HG03442 (cell line): ENCODE measurements around the gene AFAP1L2.

Experiments
- ATAC-seq: cut with Tn5 transposase; IDR thresholded peaks from one replicate; pipeline ENCODE4 v1.9.1; 2021; ENCODE audit warnings: mild to moderate bottlenecking, moderate library complexity; ENCODE audit not compliant: unreplicated experiment

Gene AFAP1L2

DNA sequence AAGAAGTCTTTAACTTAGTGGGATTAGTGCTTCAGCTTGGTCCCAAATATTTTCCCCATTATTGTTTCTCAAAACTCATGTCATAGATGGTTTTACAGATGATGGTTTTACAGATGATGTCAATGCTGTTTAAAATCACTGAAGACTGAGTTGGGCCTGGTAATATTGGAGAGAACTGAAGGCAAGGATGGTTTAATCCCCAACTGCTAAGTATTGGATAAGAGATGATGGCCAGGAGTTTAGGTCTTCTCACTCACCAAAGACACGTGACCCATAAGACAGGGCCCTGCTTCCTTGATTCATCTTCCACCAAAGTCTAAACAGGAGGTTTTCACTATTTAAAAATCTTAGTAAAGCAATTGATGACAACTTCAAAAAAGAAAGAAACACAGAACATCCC lies 108.9 kb downstream of the AFAP1L2 start:
- no peak for ATAC-seq

- ATAC-seq: no peak
Measured at GRCh38 chr10:114294549-114294948, 109.8 kb downstream of the AFAP1L2 start.

- no peak for ATAC-seq
Measured at GRCh38 chr10:114293075-114293474, 111.2 kb downstream of the AFAP1L2 start.

DNA sequence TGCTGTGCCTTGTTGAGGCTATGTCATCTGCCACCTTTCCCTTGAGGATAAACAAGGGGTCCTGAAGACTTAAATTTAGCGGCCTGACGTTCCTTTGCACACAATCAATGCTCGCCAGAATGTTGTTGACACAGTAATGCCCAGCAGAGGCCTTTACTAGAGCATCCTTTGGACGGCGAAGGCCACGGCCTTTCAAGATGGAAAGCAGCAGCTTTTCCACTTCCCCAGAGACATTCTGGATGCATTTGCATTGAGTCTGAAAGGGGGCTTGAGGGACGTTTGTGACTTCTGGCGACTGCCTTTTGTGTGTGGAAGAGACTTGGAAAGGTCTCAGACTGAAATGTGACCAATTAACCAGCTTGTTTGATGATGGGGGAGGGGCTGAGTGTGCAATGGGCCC lies 112.8 kb downstream of the AFAP1L2 start:
- ATAC-seq: no peak

- no peak for ATAC-seq
Measured at GRCh38 chr10:114291076-114291475, 113.2 kb downstream of the AFAP1L2 start.

GRCh38 chr10:114290038-114290437 lies 114.3 kb downstream of the AFAP1L2 start:
- no peak for ATAC-seq

- no peak for ATAC-seq
Measured at GRCh38 chr10:114289096-114289436, 115.2 kb downstream of the AFAP1L2 start.

- ATAC-seq: no peak
Measured at GRCh38 chr10:114288424-114289095, 115.7 kb downstream of the AFAP1L2 start.

DNA sequence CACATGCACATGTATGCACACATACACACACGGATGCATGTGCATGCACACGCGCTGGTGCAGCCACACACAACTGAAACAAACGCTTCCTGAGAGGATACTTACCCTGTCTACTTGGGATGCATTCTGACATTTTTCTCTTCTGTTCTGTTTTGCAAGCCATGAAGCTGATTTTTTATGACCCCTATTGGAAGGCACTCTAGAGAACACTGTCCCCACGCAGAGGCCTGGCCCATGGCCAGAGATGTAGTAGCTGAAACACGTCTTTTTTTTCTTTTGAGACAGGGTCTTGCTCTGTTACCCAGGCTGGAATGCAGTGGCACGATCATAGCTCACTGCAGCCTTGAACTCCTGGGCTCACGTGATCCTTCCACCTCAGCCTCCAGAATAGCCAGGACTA lies 117.4 kb downstream of the AFAP1L2 start:
- ATAC-seq: no peak

DNA sequence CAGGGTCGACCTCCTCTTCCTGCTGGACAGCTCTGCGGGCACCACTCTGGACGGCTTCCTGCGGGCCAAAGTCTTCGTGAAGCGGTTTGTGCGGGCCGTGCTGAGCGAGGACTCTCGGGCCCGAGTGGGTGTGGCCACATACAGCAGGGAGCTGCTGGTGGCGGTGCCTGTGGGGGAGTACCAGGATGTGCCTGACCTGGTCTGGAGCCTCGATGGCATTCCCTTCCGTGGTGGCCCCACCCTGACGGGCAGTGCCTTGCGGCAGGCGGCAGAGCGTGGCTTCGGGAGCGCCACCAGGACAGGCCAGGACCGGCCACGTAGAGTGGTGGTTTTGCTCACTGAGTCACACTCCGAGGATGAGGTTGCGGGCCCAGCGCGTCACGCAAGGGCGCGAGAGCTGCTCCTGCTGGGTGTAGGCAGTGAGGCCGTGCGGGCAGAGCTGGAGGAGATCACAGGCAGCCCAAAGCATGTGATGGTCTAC lies 118.3 kb downstream of the AFAP1L2 start:
- ATAC-seq: no peak

- no peak for ATAC-seq
Measured at GRCh38 chr10:114284346-114285071, 119.8 kb downstream of the AFAP1L2 start.

DNA sequence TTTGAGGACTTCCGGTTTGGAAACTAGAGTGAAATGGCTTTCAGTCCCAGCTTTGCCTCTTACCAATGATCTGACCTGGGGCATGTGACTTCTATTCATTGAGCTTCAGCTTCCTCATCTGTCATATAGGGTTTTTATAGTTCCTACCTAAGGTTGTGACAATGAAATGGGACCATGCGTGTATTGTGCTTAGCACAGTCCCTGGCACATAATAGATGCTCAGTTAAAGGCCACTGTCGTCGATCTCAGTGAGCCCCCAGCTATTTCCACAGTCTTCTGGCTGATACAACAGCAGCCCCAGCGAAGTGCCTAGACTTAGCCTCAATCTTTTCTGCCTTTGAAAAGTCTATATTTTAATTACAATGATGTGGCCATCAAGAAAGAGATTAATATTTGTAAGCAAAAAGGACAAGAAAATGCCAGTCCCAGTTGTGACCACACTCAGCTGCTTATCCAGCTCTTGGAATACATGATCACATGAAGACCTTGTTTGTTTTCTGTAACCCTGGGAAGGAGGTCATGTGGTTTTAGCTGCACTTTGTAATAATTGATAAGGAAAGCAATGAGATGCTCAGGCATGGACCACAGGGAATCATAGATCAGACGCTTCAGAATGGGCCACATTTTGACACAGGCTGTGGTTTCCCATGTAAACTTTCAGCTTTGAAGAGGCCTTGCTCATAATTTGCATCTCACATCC lies 120.6 kb downstream of the AFAP1L2 start:
- no peak for ATAC-seq

- no peak for ATAC-seq
Measured at GRCh38 chr10:114283091-114283490, 121.2 kb downstream of the AFAP1L2 start.

DNA sequence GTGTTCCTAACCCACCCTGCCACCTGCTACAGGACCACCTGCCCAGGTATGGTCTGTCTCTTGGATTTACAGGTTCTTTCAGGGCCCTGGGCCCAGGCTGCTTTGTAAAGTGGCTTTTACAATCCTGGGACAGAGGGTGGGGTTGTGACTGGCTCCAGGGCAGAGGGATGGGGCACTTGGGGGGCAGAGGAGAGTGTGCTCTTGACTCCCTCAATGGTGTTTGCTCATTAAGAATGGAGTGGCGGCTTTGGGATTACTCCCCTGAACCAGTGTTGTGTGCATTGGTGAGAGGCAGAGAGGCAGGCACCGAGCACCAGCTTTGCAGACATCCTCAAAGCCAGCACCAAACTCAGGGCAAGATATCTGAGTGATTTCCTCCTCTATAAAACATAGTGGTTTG lies 121.8 kb downstream of the AFAP1L2 start:
- ATAC-seq: no peak

DNA sequence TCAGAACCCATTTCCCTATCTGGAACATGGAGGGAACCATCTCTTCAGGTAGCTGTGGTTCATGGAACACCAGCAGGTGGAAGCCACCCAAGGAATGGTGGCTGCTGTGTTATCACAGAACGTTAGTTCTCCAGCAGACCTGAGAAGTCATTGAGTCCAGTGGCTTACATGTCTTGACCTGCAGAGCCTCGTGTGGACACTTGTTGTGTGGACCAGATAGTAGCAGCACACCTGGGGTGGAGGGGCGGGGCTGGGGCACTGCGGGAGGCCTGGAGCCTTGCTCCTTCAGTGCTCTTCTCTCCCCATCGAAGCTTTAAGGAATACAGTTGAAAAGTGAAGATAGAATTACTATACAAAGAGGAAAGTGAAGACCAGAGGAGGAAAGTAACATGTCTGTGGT lies 122.8 kb downstream of the AFAP1L2 start:
- no peak for ATAC-seq

GRCh38 chr10:114281006-114281405 lies 123.3 kb downstream of the AFAP1L2 start:
- no peak for ATAC-seq

DNA sequence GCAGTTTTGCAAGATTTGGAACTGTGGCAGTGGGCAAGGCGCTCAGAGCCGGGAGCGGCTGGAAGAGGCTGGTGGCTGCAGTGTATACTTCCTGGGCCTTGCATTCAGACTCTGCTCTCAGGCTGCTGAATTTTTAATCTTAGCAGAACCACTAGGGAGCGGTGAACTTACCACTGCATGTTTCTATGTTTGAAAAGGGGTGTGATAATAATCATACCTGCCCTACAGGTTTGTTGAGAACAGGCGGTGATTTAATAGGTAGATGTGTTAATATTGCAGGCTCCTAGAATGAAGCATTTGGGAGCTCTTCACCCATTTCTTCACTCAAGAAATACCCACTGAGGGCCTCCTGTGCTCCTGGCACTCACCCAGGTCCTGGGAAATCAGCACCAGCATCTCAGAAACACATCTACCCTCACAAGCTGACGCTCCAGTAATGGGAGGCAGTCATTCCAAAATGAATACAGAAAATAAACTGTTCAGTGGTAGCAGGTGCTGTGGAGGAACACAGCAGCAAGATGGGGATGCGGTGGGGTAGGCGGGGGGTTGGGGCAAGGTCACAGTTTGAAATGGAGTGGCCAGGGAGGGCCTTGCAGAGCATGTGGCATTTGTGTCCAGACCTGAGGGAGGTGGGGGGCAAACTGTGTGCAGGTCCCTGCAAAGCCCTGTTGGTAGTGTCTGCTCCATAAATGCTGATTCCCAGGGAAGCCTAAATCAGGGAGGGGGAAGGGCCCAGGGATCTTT lies 124.2 kb downstream of the AFAP1L2 start:
- no peak for ATAC-seq

DNA sequence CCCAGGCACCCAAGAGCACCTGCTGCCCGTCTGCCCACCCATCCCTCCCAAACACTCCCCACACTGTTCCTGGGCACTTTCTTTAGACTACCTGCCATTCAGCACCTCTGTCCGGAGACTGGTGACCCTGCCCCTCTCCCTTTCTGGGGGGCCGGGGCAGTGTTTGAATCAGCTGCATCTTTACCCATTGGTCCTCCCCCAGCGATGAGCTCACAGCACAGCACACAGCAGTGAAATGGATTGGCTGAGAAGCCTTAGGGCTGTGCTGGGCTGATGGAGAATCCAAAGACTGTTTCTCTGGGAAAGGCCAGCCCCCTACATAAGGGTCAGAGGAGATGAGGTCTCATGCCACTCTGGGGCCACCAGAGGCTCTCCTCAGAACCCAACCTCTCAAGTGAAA lies 125.0 kb downstream of the AFAP1L2 start:
- no peak for ATAC-seq

DNA sequence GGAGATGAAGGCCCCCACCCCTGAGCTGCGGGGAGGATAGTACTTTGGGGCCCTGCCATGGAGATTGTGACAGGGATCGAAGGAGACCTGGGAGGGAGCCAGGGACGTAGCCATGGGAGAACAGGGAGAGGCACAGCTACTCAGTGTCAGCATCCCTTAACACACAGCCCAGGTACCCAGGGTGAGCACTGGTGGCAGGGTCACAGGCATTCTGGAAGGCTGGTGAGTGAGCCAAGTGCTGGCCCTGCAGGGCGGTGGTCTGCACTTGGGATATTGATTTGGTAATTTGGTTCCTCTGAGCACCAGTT lies 125.5 kb downstream of the AFAP1L2 start:
- ATAC-seq: no peak

GRCh38 chr10:114278140-114278883 lies 126.0 kb downstream of the AFAP1L2 start:
- ATAC-seq: no peak

DNA sequence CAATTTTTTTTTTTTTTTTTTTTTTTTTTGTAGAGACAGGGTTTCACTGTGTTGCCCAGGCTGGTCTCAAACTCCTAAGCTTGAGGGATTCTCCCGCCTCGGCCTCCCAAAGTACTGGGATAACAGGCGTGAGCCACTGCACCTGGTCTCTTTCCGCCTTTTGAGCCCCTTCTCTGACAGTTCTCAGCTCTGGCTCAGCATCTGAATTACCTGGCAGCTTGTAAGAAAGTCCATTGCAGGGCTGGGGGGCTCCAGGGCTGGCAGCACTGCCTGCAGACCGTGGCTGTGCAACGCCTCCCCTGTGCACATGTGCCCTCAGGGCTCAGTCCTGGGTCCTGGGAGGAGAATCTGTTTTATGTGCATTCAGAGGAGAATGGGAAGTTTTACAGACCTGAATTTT lies 127.6 kb downstream of the AFAP1L2 start:
- ATAC-seq: no peak
